ENCODE results near the gene RPP21.

Gene RPP21

GRCh38 chr6:30344868-30345671 is at the start of gene RPP21:
RPP21 (plus strand) TSS chr6:30345156; CDS start chr6:30345172, 16 bp downstream.
- peak; percentile 65 for DNase-seq

- DNase-seq: no peak
Observed at GRCh38 chr6:30295837-30296236, 49.1 kb upstream of the RPP21 start.

GRCh38 chr6:30304002-30304401 is 41.0 kb upstream of the RPP21 start:
- no peak for DNase-seq

- no peak for DNase-seq
Observed at GRCh38 chr6:30311101-30311500, 33.9 kb upstream of the RPP21 start.

- DNase-seq: no peak
Observed at GRCh38 chr6:30311671-30312070, 33.3 kb upstream of the RPP21 start.

GRCh38 chr6:30312266-30312665 is 32.7 kb upstream of the RPP21 start:
- DNase-seq: no peak

GRCh38 chr6:30312676-30313321 is 32.2 kb upstream of the RPP21 start:
- no peak for DNase-seq

- DNase-seq: no peak
Observed at GRCh38 chr6:30315156-30315555, 29.8 kb upstream of the RPP21 start.

GRCh38 chr6:30317913-30318589 is 26.9 kb upstream of the RPP21 start:
- DNase-seq: no peak

GRCh38 chr6:30319146-30319835 is 25.7 kb upstream of the RPP21 start:
- no peak for DNase-seq

- DNase-seq: no peak
Observed at GRCh38 chr6:30321692-30322388, 23.1 kb upstream of the RPP21 start.

GRCh38 chr6:30322527-30323501 is 22.1 kb upstream of the RPP21 start:
- no peak for DNase-seq

GRCh38 chr6:30323806-30324205 is 21.1 kb upstream of the RPP21 start:
- DNase-seq: no peak

GRCh38 chr6:30325150-30325872 is 19.6 kb upstream of the RPP21 start:
- peak; percentile 69 for DNase-seq

GRCh38 chr6:30325873-30326525 is 19.0 kb upstream of the RPP21 start:
- DNase-seq: peak; percentile 44

GRCh38 chr6:30326526-30327231 is 18.3 kb upstream of the RPP21 start, which contains the start of gene TRIM39:
TRIM39 (plus strand) TSS chr6:30326927; CDS start chr6:30329318, 2,391 bp downstream.
- peak; percentile 79 for DNase-seq

- DNase-seq: no peak
Observed at GRCh38 chr6:30327232-30327746, 17.7 kb upstream of the RPP21 start.

- no peak for DNase-seq
Observed at GRCh38 chr6:30328397-30328796, 16.6 kb upstream of the RPP21 start.

- DNase-seq: no peak
Observed at GRCh38 chr6:30329331-30329730, 15.6 kb upstream of the RPP21 start.

Data from NCI-H510A (cell line).